NCI-H69 (cell line): ENCODE data around the gene SPATA9.

ENCODE experiments used
- DNase-seq: peaks from one replicate; lab custom pipeline; 2025; lab: John Stamatoyannopoulos, UW

SPATA9 gene

GRCh38 chr5:95684361-95684760, 1.6 kb upstream of the SPATA9 start:
- DNase-seq, result no peak

- peak; percentile 17 for DNase-seq
These were observed 9.7 kb downstream of the SPATA9 start for GRCh38 chr5:95673081-95673480.

GRCh38 chr5:95672641-95673040, 10.2 kb downstream of the SPATA9 start:
- DNase-seq, result no peak

- no peak for DNase-seq
These were observed 11.0 kb downstream of the SPATA9 start for GRCh38 chr5:95671826-95672225.

- DNase-seq, result no peak
These were observed 12.2 kb downstream of the SPATA9 start for GRCh38 chr5:95670568-95670967.

GRCh38 chr5:95669985-95670384, 12.8 kb downstream of the SPATA9 start:
- peak; percentile 25 for DNase-seq

- DNase-seq, result peak; percentile 32
These were observed 13.3 kb downstream of the SPATA9 start for GRCh38 chr5:95669540-95669939.

GRCh38 chr5:95668728-95669127, 14.1 kb downstream of the SPATA9 start:
- DNase-seq, result no peak

- DNase-seq, result no peak
These were observed 14.6 kb downstream of the SPATA9 start for GRCh38 chr5:95668216-95668615.

GRCh38 chr5:95667678-95668077, 15.1 kb downstream of the SPATA9 start:
- DNase-seq, result no peak

- no peak for DNase-seq
These were observed 15.7 kb downstream of the SPATA9 start for GRCh38 chr5:95667061-95667618.

- peak; percentile 68 for DNase-seq
These were observed 18.5 kb downstream of the SPATA9 start for GRCh38 chr5:95664204-95664786.

- no peak for DNase-seq
These were observed 19.8 kb downstream of the SPATA9 start for GRCh38 chr5:95662946-95663345.

GRCh38 chr5:95660060-95660459, 22.7 kb downstream of the SPATA9 start:
- DNase-seq, result no peak

- DNase-seq, result no peak
These were observed 27.2 kb downstream of the SPATA9 start for GRCh38 chr5:95655575-95655974.

GRCh38 chr5:95654196-95654595, 28.6 kb downstream of the SPATA9 start:
- DNase-seq, result no peak

- no peak for DNase-seq
These were observed 29.9 kb downstream of the SPATA9 start for GRCh38 chr5:95652849-95653248.

GRCh38 chr5:95649842-95650620, 32.8 kb downstream of the SPATA9 start:
- DNase-seq, result peak; percentile 39

GRCh38 chr5:95649274-95649673, 33.5 kb downstream of the SPATA9 start:
- DNase-seq, result no peak

GRCh38 chr5:95647886-95648860, 34.6 kb downstream of the SPATA9 start:
- DNase-seq, result peak; percentile 50

GRCh38 chr5:95646569-95647431, 36.0 kb downstream of the SPATA9 start, which contains the start of gene RFESD:
Gene RFESD, plus strand, starts transcription at chr5:95646777. Its CDS starts 5,495 bp downstream, at chr5:95652272.
- peak; percentile 100 for DNase-seq
